NCI-H524 (cell line): ENCODE data around the gene GLRX5.
"Not testable (repeated sequence)": the region's sequence is repeated elsewhere in the genome, so short reads cannot be mapped to it uniquely, and the experiment has no call there.

ENCODE experiments used
- DNase-seq, 2 experiments: peaks; one replicate each; lab custom pipeline; 2025; lab: John Stamatoyannopoulos, UW

Gene GLRX5

GRCh38 chr14:95499354-95499750 is 35.5 kb upstream of the GLRX5 start:
- DNase-seq, result no peak

GRCh38 chr14:95500201-95500681 is 34.6 kb upstream of the GLRX5 start:
- DNase-seq, result no peak

- no peak for DNase-seq
Measured at GRCh38 chr14:95500772-95501401, 34.0 kb upstream of the GLRX5 start.

- DNase-seq, result no peak
Measured at GRCh38 chr14:95502381-95502950, 32.4 kb upstream of the GLRX5 start.

GRCh38 chr14:95503365-95504134 is 31.3 kb upstream of the GLRX5 start:
- DNase-seq, result no peak

- no peak for DNase-seq
Measured at GRCh38 chr14:95504135-95505029, 30.5 kb upstream of the GLRX5 start.

GRCh38 chr14:95505030-95505589 is 29.7 kb upstream of the GLRX5 start:
- no peak for DNase-seq

- DNase-seq, result no peak
Measured at GRCh38 chr14:95507174-95507573, 27.7 kb upstream of the GLRX5 start.

- DNase-seq, result no peak
Measured at GRCh38 chr14:95507701-95508103, 27.1 kb upstream of the GLRX5 start.

- no peak for DNase-seq
Measured at GRCh38 chr14:95508377-95508776, 26.5 kb upstream of the GLRX5 start.

GRCh38 chr14:95509495-95509894 is 25.4 kb upstream of the GLRX5 start:
- no peak for DNase-seq

- DNase-seq, result not testable (repeated sequence)
Measured at GRCh38 chr14:95510344-95510743, 24.5 kb upstream of the GLRX5 start.

GRCh38 chr14:95510804-95511203 is 24.0 kb upstream of the GLRX5 start:
- DNase-seq, result no peak

GRCh38 chr14:95511687-95512086 is 23.2 kb upstream of the GLRX5 start:
- DNase-seq, result no peak

- no peak for DNase-seq
Measured at GRCh38 chr14:95513291-95513690, 21.6 kb upstream of the GLRX5 start.

GRCh38 chr14:95514131-95515079 is 20.4 kb upstream of the GLRX5 start:
- no peak for DNase-seq

- DNase-seq, result no peak
Measured at GRCh38 chr14:95515080-95515489, 19.8 kb upstream of the GLRX5 start.

GRCh38 chr14:95515596-95516552 is 19.0 kb upstream of the GLRX5 start:
- peak; percentile 49 to 70 for DNase-seq

GRCh38 chr14:95516554-95517181 is 18.2 kb upstream of the GLRX5 start, which contains the start of gene SYNE3:
Gene SYNE3 (minus strand): TSS chr14:95516650. CDS start chr14:95475821, 40,829 bp downstream.
- peak in 1 of 2 experiments; percentile 25 for DNase-seq
